SK-N-SH (cell line): ENCODE measurements around the gene PTPN4. TPM values are rescaled to one million over a fixed set of nuclear protein-coding genes. Genes with fewer than 3 reads are reported as not detected.

Source experiments
- CTCF ChIA-PET: fragments of 300-600, 350-600 bp; formaldehyde crosslinking; extraction: SDS; loops from one replicate; lab custom pipeline; 2021; lab: Yijun Ruan, JAX
- POLR2A ChIA-PET: fragments of 350-600 bp; sonication (Branson Sonifier 250); formaldehyde crosslinking; extraction: SDS; loops from one replicate; lab custom pipeline; 2020; ENCODE audit warnings: antibody characterized with exemption, inconsistent platforms; lab: Yijun Ruan, JAX
- DNase-seq: peaks from one replicate; pipeline ENCODE4 v3.0.0; 2012
- H2AFZ ChIP-seq: fragments of 200-600 bp; sonication (generic); 2 replicates; pipeline ENCODE4 v1.8.1; 2016; ENCODE audit warnings: antibody characterized with exemption, mild to moderate bottlenecking, low read depth
- H3F3A ChIP-seq: fragments of 200-600 bp; sonication (generic); replicated peaks from 2 replicates; pipeline ENCODE3; 2016; ENCODE audit warnings: antibody characterized with exemption, mild to moderate bottlenecking; ENCODE audit not compliant: insufficient read depth
- H3K27ac ChIP-seq, 2 experiments: fragments of 200-500 bp in 1 of 2; fragments of 200-600 bp in 1 of 2; sonication (Bioruptor generic) in 1 of 2; sonication (generic), shearing (Covaris generic) in 1 of 2; 2 replicates each; pipeline versions ENCODE4 v1.5.1 to v1.6.1; 2014 to 2016; ENCODE audit warnings: low read depth in 2 of 2, inconsistent platforms in 1 of 2, low read length in 1 of 2, mild to moderate bottlenecking in 1 of 2, mixed read lengths in 1 of 2
- H3K27me3 ChIP-seq: fragments of 200-600 bp; sonication (generic), shearing (Covaris generic); 2 replicates; pipeline ENCODE4 v1.6.1; 2016; ENCODE audit warnings: mixed run types; ENCODE audit not compliant: insufficient read depth
- H3K36me3 ChIP-seq, 2 experiments: fragments of 200-500 bp in 1 of 2; fragments of 200-600 bp in 1 of 2; sonication (Bioruptor generic) in 1 of 2; sonication (generic) in 1 of 2; replicated peaks in 1 of 2; 2 replicates each; pipeline versions ENCODE3 to v1.5.1; 2014 to 2016; ENCODE audit warnings: low read length in 1 of 2, mild to moderate bottlenecking in 1 of 2; ENCODE audit not compliant: insufficient read depth in 2 of 2, control insufficient read depth in 1 of 2
- H3K4me1 ChIP-seq, 2 experiments: fragments of 200-500 bp in 1 of 2; fragments of 200-600 bp in 1 of 2; sonication (Bioruptor generic) in 1 of 2; sonication (generic), shearing (Covaris generic) in 1 of 2; 2 replicates each; pipeline versions ENCODE4 v1.5.1 to v1.6.1; 2014 to 2016; ENCODE audit warnings: low read depth in 1 of 2, low read length in 1 of 2, mixed run types in 1 of 2; ENCODE audit not compliant: insufficient read depth in 2 of 2, control insufficient read depth in 1 of 2
- H3K4me2 ChIP-seq: fragments of 200-600 bp; sonication (generic), shearing (Covaris generic); 2 replicates; pipeline ENCODE4 v1.6.1; 2017; ENCODE audit warnings: mixed run types
- H3K4me3 ChIP-seq, 2 experiments: fragments of 200-500 bp in 1 of 2; fragments of 200-600 bp in 1 of 2; sonication (Bioruptor generic) in 1 of 2; sonication (generic), shearing (Covaris generic) in 1 of 2; 2 replicates each; pipeline versions ENCODE4 v1.5.1 to v1.8.1; 2014 to 2016; ENCODE audit warnings: low read depth in 2 of 2, inconsistent platforms in 1 of 2, low read length in 1 of 2, mild to moderate bottlenecking in 1 of 2, mixed read lengths in 1 of 2, moderate library complexity in 1 of 2
- H3K79me2 ChIP-seq: fragments of 200-600 bp; sonication (generic); 2 replicates; pipeline ENCODE4 v1.8.1; 2017; ENCODE audit warnings: mild to moderate bottlenecking; ENCODE audit not compliant: insufficient read depth
- H3K9ac ChIP-seq: fragments of 200-600 bp; sonication (generic); 2 replicates; pipeline ENCODE4 v1.6.1; 2017; ENCODE audit warnings: mixed run types
- H3K9me2 ChIP-seq: fragments of 200-600 bp; sonication (generic); 2 replicates; pipeline ENCODE4 v1.6.1; 2017; ENCODE audit warnings: mixed run types
- H3K9me3 ChIP-seq: fragments of 200-600 bp; sonication (generic); 2 replicates; pipeline ENCODE4 v1.6.1; 2017; ENCODE audit warnings: mixed run types, mild to moderate bottlenecking, moderate library complexity
- H4K20me1 ChIP-seq: fragments of 200-600 bp; sonication (generic); 2 replicates; pipeline ENCODE4 v1.6.1; 2017; ENCODE audit warnings: mild to moderate bottlenecking, mixed run types; ENCODE audit not compliant: insufficient read depth
- ELF1 ChIP-seq: IDR thresholded peaks from 2 replicates; pipeline ENCODE4 v1.4.0; 2012
- EZH2phosphoT487 ChIP-seq: fragments of 200-600 bp; sonication (generic); IDR thresholded peaks from 2 replicates; pipeline ENCODE4 v1.6.1; 2017; ENCODE audit warnings: low read depth, mixed run types, mild to moderate bottlenecking, antibody characterized with exemption, moderate library complexity, borderline replicate concordance
- FOSL2 ChIP-seq: IDR thresholded peaks from 2 replicates; pipeline ENCODE4 v1.4.0; 2012; ENCODE audit warnings: low read depth, mild to moderate bottlenecking, moderate library complexity, borderline replicate concordance
- FOXM1 ChIP-seq: IDR thresholded peaks from 2 replicates; pipeline ENCODE4 v1.4.0; 2012; ENCODE audit warnings: low read depth, mild to moderate bottlenecking
- GABPA ChIP-seq: IDR thresholded peaks from 2 replicates; pipeline ENCODE4 v1.4.0; 2012; ENCODE audit warnings: low read depth, mild to moderate bottlenecking
- GATA2 ChIP-seq: sonication (generic); formaldehyde crosslinking; IDR thresholded peaks from 2 replicates; pipeline ENCODE4 v1.5.0; 2020; ENCODE audit warnings: mild to moderate bottlenecking, missing genetic modification reagents
- MXI1 ChIP-seq: IDR thresholded peaks from 2 replicates; pipeline ENCODE4 v1.6.1; 2012; ENCODE audit warnings: mild to moderate bottlenecking, low read depth, low read length, improper control_type of control experiment
- NFIC ChIP-seq: IDR thresholded peaks from 2 replicates; pipeline ENCODE4 v1.4.0; 2012; ENCODE audit warnings: borderline replicate concordance
- NRF1 ChIP-seq: IDR thresholded peaks from 2 replicates; pipeline ENCODE4 v1.6.1; 2012; ENCODE audit warnings: low read depth, mild to moderate bottlenecking, low read length
- POLR2AphosphoS5 ChIP-seq: IDR thresholded peaks from 2 replicates; pipeline ENCODE4 v1.6.1; 2012; ENCODE audit warnings: low read depth, low read length
- RXRA ChIP-seq: IDR thresholded peaks from 2 replicates; pipeline ENCODE4 v1.4.0; 2012; ENCODE audit warnings: low read depth, mild to moderate bottlenecking, borderline replicate concordance
- SIN3A ChIP-seq: IDR thresholded peaks from 2 replicates; pipeline ENCODE4 v1.6.1; 2012; ENCODE audit warnings: low read depth, mild to moderate bottlenecking, low read length, moderate library complexity, borderline replicate concordance
- YY1 ChIP-seq: IDR thresholded peaks from 2 replicates; pipeline ENCODE4 v1.4.0; 2012; ENCODE audit warnings: low read depth, mild to moderate bottlenecking
- WGBS: methylation state at CpG from one replicate; pipeline ENCODE4 v1.1.6; 2017; ENCODE audit warnings: low lambda C conversion rate; 5-methylcytosine and 5-hydroxymethylcytosine counted together
- polyA plus RNA-seq, 3 experiments: library from polyadenylated mRNA; depleted of rRNA; stranded (reverse); fragments of >200 nt; gene quantifications; 2 replicates each; pipeline ENCODE4 v1.2.3, GENCODE V29; 2012
- TF ChIP-seq, protein P1 (sequence below): IDR thresholded peaks from 2 replicates; pipeline ENCODE4 v1.4.0; 2012; ENCODE audit warnings: low read depth, borderline replicate concordance

Gene PTPN4
- polyA plus RNA-seq, 1 of the 3 experiments (the other 2 are of a cell fraction), result 6.2 TPM

DNA sequence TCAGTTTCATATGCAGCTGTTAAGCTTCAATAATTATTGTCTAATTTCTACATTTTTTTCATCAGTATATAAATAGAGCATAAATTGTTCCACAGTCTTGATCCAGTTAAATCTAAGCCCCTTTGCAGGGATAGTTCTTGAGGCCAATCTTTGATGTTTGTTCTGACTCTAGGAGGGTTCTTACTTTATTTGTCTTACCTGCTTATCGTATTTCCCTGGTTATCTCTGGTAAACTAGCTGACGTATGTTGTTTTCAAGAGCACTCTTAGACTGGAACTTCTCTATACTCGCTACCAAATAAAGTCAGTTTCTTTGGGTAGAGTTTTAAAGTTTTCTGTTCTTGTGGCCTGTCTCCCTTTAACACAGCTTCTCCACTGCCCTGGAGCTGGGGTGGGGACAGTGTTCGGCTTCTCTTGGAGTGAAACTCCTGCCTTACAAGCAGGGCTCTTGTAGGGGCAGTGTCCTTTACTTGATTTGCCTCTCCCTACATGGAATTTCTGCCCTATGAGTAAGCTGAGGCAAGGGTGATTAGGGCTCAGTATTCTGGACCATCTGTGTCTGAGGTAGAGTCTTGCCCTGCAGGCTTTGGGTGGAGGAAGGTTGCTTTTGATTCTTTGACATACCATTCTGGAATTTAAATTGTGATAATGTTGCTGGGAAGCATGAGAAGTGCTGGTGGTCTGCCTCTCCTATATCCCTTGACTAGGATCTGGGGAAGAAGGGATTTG lies 90.3 kb downstream of the PTPN4 start:
- POLR2A ChIA-PET, result no interaction called here
- Histone ChIP-seq H3K27ac (no peak overlapping the region), H3K36me3 (peaks cover 0 to 2% of the 10 kb centered on the region in 2 experiments), H3K4me1 (no peaks in the 10 kb centered on the region), H3K9me2 (no peaks in the 10 kb centered on the region), H3K4me3 (no peak overlapping the region), H3K4me2 (no peak overlapping the region), H3K9me3 (peaks cover 16% of the 10 kb centered on the region), H3F3A (peaks cover 10% of the 10 kb centered on the region), H3K79me2 (peaks cover 3% of the 10 kb centered on the region), H4K20me1 (no peaks in the 10 kb centered on the region), H3K9ac (no peak overlapping the region), H2AFZ (no peak overlapping the region), H3K27me3 (no peaks in the 10 kb centered on the region)
- 94% methylated on average over 4 of the region's 4 CpGs for WGBS
- TF ChIP-seq POLR2AphosphoS5 (no peak), RXRA (no peak), GATA2 (no peak)
- CTCF ChIA-PET, result no interaction called here
- no peak for DNase-seq

DNA sequence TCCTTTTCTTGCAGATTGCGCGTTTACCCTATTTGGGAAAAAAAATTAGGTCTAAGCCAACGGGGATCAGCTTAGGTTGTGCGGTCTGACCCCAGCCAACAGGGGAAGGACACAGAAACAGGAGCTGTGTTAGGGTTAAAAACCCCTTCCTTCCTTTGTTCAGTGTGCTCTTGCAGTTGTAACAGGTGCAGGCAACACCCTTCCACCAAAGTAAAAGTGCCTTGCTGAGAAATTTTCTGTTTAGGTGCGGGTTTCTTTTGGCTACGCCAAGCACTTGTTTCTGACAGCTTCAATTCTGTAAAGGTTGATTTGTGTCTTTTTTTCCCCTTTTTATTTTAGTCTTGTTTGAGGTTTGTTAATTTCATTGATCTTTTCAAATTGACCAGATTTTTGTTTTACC lies 92.5 kb downstream of the PTPN4 start:
- ChIA-PET CTCF (no interaction called here), POLR2A (no interaction called here)
- no peaks in the 10 kb centered on the region for H3F3A ChIP-seq
- H4K20me1 ChIP-seq, result no peaks in the 10 kb centered on the region
- no peaks in the 10 kb centered on the region for H3K27me3 ChIP-seq
- H2AFZ ChIP-seq, result no peak overlapping the region
- DNase-seq, result no peak
- no peak overlapping the region for H3K9ac ChIP-seq
- peaks cover 16% of the 10 kb centered on the region for H3K9me3 ChIP-seq
- no peak for TF ChIP-seq GABPA
- TF ChIP-seq NFIC, result no peak
- no peak for TF ChIP-seq ELF1
- no peak for TF ChIP-seq MXI1
- no peak for TF ChIP-seq FOXM1
- TF ChIP-seq YY1, result no peak
- no peak for TF ChIP-seq EZH2phosphoT487
- TF ChIP-seq NRF1, result no peak
- no peak for TF ChIP-seq GATA2
- TF ChIP-seq, protein P1, sequence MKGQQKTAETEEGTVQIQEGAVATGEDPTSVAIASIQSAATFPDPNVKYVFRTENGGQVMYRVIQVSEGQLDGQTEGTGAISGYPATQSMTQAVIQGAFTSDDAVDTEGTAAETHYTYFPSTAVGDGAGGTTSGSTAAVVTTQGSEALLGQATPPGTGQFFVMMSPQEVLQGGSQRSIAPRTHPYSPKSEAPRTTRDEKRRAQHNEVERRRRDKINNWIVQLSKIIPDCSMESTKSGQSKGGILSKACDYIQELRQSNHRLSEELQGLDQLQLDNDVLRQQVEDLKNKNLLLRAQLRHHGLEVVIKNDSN, result no peak
- TF ChIP-seq FOSL2, result no peak
- TF ChIP-seq SIN3A, result no peak
- H3K4me3 ChIP-seq, result no peak overlapping the region
- 95% methylated on average over 6 of the region's 6 CpGs for WGBS
- H3K27ac ChIP-seq, result no peak overlapping the region
- H3K4me1 ChIP-seq, result no peaks in the 10 kb centered on the region
- no peak overlapping the region for H3K4me2 ChIP-seq
- peaks cover 0 to 2% of the 10 kb centered on the region in 2 experiments for H3K36me3 ChIP-seq
- H3K9me2 ChIP-seq, result no peaks in the 10 kb centered on the region
- H3K79me2 ChIP-seq, result peaks cover 3% of the 10 kb centered on the region; the same call in 1 of the 2 replicates
